Small intestine (tissue), 7 donors: Measurements from ENCODE around the gene ALKBH8. TPM values are rescaled to one million over a fixed set of nuclear protein-coding genes. Genes with fewer than 3 reads are reported as not detected.

ENCODE experiments used
- DNase-seq, 2 donors: peaks; one replicate each; pipeline versions ENCODE4 v3.0.0 to v3.0.0-alpha.2; 2013
- FAIRE-seq: peaks from 2 replicates; lab custom pipeline; 2012; peaks lifted over from hg19 to GRCh38; lab: Jason Lieb, UNC
- H3K27ac ChIP-seq, 3 donors: one replicate each; pipeline ENCODE4 v1.5.1; 2013; ENCODE audit warnings: low read length in 2 of 3, mild to moderate bottlenecking in 2 of 3, control low read depth in 1 of 3, inconsistent platforms in 1 of 3, low read depth in 1 of 3, moderate library complexity in 1 of 3
- H3K27me3 ChIP-seq, 3 donors: one replicate each; pipeline ENCODE4 v1.6.1; 2013; ENCODE audit warnings: low read length in 3 of 3, inconsistent platforms in 1 of 3; ENCODE audit not compliant: control insufficient read depth in 3 of 3, insufficient read depth in 3 of 3
- H3K36me3 ChIP-seq, 3 donors: one replicate each; pipeline ENCODE4 v1.6.1; 2013; ENCODE audit warnings: low read length in 3 of 3, inconsistent platforms in 1 of 3, low read depth in 1 of 3, mild to moderate bottlenecking in 1 of 3, moderate library complexity in 1 of 3; ENCODE audit not compliant: control insufficient read depth in 3 of 3, insufficient read depth in 2 of 3
- H3K4me1 ChIP-seq, 3 donors: one replicate each; pipeline ENCODE4 v1.6.1; 2013; ENCODE audit warnings: low read length in 2 of 3, inconsistent platforms in 1 of 3, low read depth in 1 of 3, mild to moderate bottlenecking in 1 of 3, moderate library complexity in 1 of 3; ENCODE audit not compliant: control insufficient read depth in 3 of 3, insufficient read depth in 2 of 3
- H3K4me3 ChIP-seq, 3 donors: one replicate each; pipeline ENCODE4 v1.5.1; 2013; ENCODE audit warnings: low read length in 3 of 3, control low read depth in 1 of 3, inconsistent platforms in 1 of 3, low read depth in 1 of 3, mild to moderate bottlenecking in 1 of 3, moderate library complexity in 1 of 3
- H3K9me3 ChIP-seq, 2 donors: one replicate each; pipeline ENCODE4 v1.6.1; 2013; ENCODE audit warnings: low read depth in 1 of 2, low read length in 1 of 2; ENCODE audit not compliant: control insufficient read depth in 2 of 2, insufficient read depth in 1 of 2
- WGBS, 3 donors: extraction: QIAGEN DNeasy Blood & Tissue Kit; methylation state at CpG; one replicate each; pipeline ENCODE4 v1.1.7; 2013; 5-methylcytosine and 5-hydroxymethylcytosine counted together
- polyA plus RNA-seq, 4 donors: library from polyadenylated mRNA; stranded (reverse) in 3 of 4; unstranded in 1 of 4; fragments of 200-250 nt in 3 of 4; fragments of 120-200 nt in 1 of 4; gene quantifications; one replicate each; pipeline versions ENCODE4 v1.2.1 to v1.2.3, GENCODE V29; 2013
- donor health status: healthy with polysubstance abuse.
- donor health status: control.
- donor health status: control.
- donor health status: Bipolar disorder and iron deficiency.
- donor health status: healthy.

The ALKBH8 gene
- polyA plus RNA-seq, 4 donors = 1.8 to 10.1 (median 3.0) TPM

GRCh38 chr11:107594736-107595135, 29.2 kb upstream of the ALKBH8 start:
- no peaks in the 10 kb centered on the region for H3K9me3 ChIP-seq
- H3K4me3 ChIP-seq = no peak overlapping the region
- no peak for DNase-seq
- H3K36me3 ChIP-seq = no peaks in the 10 kb centered on the region
- no peak for FAIRE-seq
- peaks cover 0 to 8% (median 4%) of the 10 kb centered on the region in 3 donors for H3K4me1 ChIP-seq
- 22 to 40% (median 23%) methylated on average over 2 of the region's 2 CpGs for WGBS, 3 donors
- no peak overlapping the region for H3K27ac ChIP-seq
- H3K27me3 ChIP-seq = peaks cover 6 to 47% (median 27%) of the 10 kb centered on the region in 3 donors

- no peak for FAIRE-seq
- peaks cover 6 to 50% (median 29%) of the 10 kb centered on the region in 3 donors for H3K27me3 ChIP-seq
- H3K27ac ChIP-seq = no peak overlapping the region
- H3K4me3 ChIP-seq = no peak overlapping the region
- H3K36me3 ChIP-seq = no peaks in the 10 kb centered on the region
- H3K9me3 ChIP-seq = no peaks in the 10 kb centered on the region
- no peak for DNase-seq
- H3K4me1 ChIP-seq = peaks cover 0 to 8% (median 4%) of the 10 kb centered on the region in 3 donors
- WGBS, 3 donors = 13 to 24% (median 17%) methylated on average over 4 of the region's 4 CpGs
Observed at GRCh38 chr11:107593951-107594350, 28.4 kb upstream of the ALKBH8 start.

GRCh38 chr11:107592813-107593212, 27.3 kb upstream of the ALKBH8 start:
- no peaks in the 10 kb centered on the region for H3K36me3 ChIP-seq
- H3K4me3 ChIP-seq = no peak overlapping the region
- no peak for FAIRE-seq
- no peak overlapping the region for H3K27ac ChIP-seq
- H3K9me3 ChIP-seq = no peaks in the 10 kb centered on the region
- no peak for DNase-seq
- H3K27me3 ChIP-seq = peaks cover 6 to 51% (median 31%) of the 10 kb centered on the region in 3 donors
- peaks cover 0 to 8% (median 4%) of the 10 kb centered on the region in 3 donors for H3K4me1 ChIP-seq
- 25 to 37% (median 29%) methylated on average over 5 of the region's 5 CpGs for WGBS, 3 donors

GRCh38 chr11:107592231-107592590, 26.7 kb upstream of the ALKBH8 start:
- H3K27me3 ChIP-seq = peaks cover 6 to 57% (median 31%) of the 10 kb centered on the region in 3 donors
- no peak for DNase-seq
- no peak for FAIRE-seq

GRCh38 chr11:107591378-107592230, 26.1 kb upstream of the ALKBH8 start:
- no peaks in the 10 kb centered on the region for H3K36me3 ChIP-seq
- 1 to 3% (median 2%) methylated on average over 46 to 49 of the region's 49 CpGs for WGBS, 3 donors
- FAIRE-seq (no peak), DNase-seq (peak in 1 of 2 donors; percentile 22)
- no peaks in the 10 kb centered on the region for H3K9me3 ChIP-seq
- H3K27me3 ChIP-seq = peaks cover 6 to 62% (median 31%) of the 10 kb centered on the region in 3 donors
- H3K4me1 ChIP-seq = peaks cover 0 to 8% (median 4%) of the 10 kb centered on the region in 3 donors
- H3K4me3 ChIP-seq = peak overlapping the region; percentile 39 to 61 (median 42)
- H3K27ac ChIP-seq = no peak overlapping the region

More at GRCh38 chr11:107592231-107592590, 26.7 kb upstream of the ALKBH8 start:
- no peaks in the 10 kb centered on the region for H3K9me3 ChIP-seq
- H3K4me1 ChIP-seq = peaks cover 0 to 8% (median 4%) of the 10 kb centered on the region in 3 donors
- no peak overlapping the region for H3K4me3 ChIP-seq
- WGBS, 3 donors = 10 to 15% (median 10%) methylated on average over 6 of the region's 6 CpGs
- no peaks in the 10 kb centered on the region for H3K36me3 ChIP-seq
- H3K27ac ChIP-seq = no peak overlapping the region

- H3K4me1 ChIP-seq = peaks cover 0 to 8% (median 4%) of the 10 kb centered on the region in 3 donors
- WGBS, 3 donors = 0 to 1% (median 1%) methylated on average over 48 to 74 of the region's 74 CpGs
Observed at GRCh38 chr11:107590460-107591377, 25.2 kb upstream of the ALKBH8 start, which contains the start of gene ELMOD1. TSS of gene ELMOD1 (plus strand) at chr11:107591147. CDS start at chr11:107618190, 27,043 bp downstream.

GRCh38 chr11:107587306-107587979, 21.9 kb upstream of the ALKBH8 start:
- Histone ChIP-seq H3K9me3 (no peaks in the 10 kb centered on the region), H3K36me3 (no peaks in the 10 kb centered on the region), H3K27ac (no peak overlapping the region), H3K4me1 (peaks cover 0 to 8% (median 4%) of the 10 kb centered on the region in 3 donors), H3K27me3 (peaks cover 6 to 46% (median 25%) of the 10 kb centered on the region in 3 donors), H3K4me3 (no peak overlapping the region)
- 60 to 61% (median 61%) methylated on average over 5 of the region's 5 CpGs for WGBS, 3 donors
- FAIRE-seq = no peak
- no peak for DNase-seq

More at GRCh38 chr11:107590460-107591377, 25.2 kb upstream of the ALKBH8 start, which contains the start of gene ELMOD1:
- Histone ChIP-seq H3K4me3 (peak within 1 kb of the TSS; percentile 39 to 61 (median 42)), H3K36me3 (no peaks in the 10 kb centered on the region), H3K9me3 (no peaks in the 10 kb centered on the region), H3K27ac (no peak within 1 kb of the TSS), H3K27me3 (peaks cover 6 to 62% (median 31%) of the 10 kb centered on the region in 3 donors)
- peak in 1 of 2 donors; percentile 53 for DNase-seq
- no peak for FAIRE-seq
